Superior temporal gyrus (tissue), 1 donor: ENCODE measurements around the gene TRAF2.

Experiments used
- DNase-seq: peaks from one replicate; pipeline ENCODE4 v3.0.0-alpha.2; 2016; ENCODE audit errors: extremely low spot score

Gene TRAF2

DNA sequence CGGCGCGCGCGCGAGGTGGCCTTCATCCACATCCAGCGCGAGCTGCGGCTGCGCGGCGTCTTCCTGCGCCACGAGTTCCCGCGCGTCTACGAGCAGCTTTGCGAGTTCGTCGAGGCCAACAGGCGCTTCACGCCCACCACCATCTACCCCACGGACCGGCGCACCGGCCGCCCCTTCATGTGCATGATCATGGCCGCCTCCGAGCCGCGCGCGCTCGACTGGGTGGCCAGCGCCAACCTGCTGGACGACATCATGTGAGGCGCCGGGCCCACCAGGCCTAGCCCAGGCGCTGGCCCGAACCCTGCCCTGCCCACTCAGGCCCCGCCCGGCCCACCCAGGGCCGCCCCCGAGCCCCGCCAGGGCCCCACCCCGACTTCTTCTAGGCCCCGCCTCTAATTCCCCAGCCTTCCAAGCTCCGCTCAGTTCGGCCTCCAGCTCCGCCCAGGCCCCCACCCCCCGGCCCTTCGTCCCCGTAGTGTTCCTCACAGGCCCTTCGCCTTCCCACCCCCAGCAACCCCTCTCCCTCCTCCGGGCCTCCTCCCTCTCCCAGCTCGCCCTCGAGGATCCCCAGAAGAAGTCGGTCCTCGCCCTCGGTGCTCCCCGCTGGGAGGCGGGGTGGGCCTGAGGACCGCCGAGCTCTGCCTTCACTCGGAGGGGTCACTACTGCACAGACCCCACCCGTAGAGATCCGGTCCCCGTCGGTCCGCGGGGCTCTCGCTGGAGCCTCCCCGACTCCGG lies 39.1 kb upstream of the TRAF2 start:
- DNase-seq: no peak

DNA sequence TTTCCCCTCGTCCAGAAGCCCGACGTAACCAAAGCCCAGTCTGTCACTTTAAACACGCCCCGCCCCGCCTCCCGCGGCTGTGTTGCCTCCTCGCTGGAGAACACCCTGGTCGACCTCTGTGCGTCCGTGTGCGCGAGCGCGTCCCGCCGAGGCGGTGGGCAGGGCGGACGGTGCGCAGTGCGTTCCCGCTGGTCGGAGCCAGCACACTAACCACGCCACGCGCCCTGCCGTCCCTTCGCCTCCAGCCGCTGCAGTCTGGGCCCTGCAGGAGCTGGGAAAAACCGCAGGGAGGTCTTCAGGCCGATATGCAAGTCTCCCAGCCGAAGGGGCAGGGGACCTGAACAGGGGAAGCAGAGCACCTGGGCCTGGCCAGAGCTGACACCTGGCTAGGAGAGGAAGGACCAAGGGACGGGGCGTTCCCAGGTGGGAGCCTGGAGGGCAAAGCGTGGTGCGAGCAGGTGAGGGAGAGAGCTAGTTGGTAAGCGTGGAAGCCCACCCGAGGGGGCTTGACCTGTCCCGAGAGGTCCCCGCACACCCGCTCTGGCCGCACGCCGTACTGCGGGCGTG lies 38.4 kb upstream of the TRAF2 start:
- no peak for DNase-seq

DNA sequence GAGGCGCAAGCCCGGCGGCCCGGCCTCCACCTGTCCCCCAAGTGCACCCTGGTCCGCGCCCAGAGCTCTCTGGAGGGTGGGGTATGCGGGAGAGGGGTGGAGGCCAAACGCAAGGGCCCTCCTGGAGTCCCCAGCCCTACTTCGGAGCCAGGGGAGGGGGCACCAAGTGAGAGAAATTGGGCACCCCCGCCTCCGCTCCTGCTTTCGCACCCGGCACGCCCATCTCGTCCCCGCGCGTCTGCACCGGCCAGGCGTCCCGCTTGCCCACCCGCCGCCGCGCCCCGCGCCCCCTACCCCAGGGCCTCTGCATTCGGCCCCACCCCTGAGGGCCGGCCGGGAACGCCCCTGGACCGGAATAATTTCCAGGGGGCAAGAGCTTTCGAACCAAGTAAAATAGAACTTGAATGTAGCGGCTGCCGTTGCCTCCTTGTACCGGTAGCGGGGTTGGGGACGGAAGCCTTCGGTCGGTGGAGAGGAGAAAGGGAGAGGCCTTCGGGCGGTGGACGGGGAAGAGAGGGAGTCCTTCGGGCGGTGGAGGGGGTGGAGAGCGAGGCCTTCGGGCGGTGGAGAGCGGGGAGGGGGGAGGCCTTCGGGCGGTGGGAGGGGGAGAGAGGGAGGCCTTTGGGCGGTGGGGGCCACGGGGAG lies 37.8 kb upstream of the TRAF2 start:
- peak; percentile 21 for DNase-seq

DNA sequence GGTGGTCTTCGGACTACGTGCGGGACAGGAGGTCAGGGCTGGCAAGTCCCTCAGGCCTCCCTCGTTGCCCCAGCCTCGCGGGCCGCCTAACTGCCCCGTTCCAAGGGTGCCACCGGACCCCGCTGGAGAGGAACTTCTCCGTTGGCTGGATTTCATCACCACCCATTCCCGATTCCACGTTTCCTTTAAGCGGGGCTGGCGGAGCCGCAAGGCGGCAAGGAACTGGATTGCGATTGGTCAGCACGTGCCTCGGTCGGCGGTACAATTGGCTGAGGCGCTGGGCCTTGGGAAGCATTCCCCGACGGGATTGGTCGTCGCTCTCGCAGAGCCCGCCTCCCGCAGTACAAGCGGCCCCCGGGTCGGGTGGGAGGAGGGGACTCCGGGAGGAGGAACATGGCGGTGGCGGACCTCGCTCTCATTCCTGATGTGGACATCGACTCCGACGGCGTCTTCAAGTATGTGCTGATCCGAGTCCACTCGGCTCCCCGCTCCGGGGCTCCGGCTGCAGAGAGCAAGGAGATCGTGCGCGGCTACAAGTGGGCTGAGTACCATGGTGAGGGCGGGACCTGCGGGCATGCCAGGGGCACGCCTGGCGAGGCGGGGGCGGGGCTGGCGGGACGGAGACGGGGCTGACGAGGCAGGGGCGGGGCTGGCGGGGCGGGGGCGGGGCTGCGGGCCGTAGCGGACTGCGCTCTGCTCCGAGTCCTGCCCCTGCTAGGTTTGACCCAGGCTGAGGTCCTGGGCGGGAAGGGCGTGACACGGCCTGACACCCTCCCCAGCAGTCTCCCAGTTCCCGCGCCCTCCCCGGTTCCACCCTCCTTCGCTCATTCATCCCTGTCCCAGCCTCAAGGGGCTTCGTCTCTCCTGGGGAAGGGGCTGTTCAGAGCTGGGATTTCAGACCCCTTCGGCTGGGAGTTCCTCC lies 37.0 kb upstream of the TRAF2 start, which contains the start of gene PHPT1:
Gene PHPT1, plus strand, starts transcription at position 372 of the 922 bp plus-strand sequence. Its CDS starts 22 bp downstream, at position 394.
- peak; percentile 99 for DNase-seq

DNA sequence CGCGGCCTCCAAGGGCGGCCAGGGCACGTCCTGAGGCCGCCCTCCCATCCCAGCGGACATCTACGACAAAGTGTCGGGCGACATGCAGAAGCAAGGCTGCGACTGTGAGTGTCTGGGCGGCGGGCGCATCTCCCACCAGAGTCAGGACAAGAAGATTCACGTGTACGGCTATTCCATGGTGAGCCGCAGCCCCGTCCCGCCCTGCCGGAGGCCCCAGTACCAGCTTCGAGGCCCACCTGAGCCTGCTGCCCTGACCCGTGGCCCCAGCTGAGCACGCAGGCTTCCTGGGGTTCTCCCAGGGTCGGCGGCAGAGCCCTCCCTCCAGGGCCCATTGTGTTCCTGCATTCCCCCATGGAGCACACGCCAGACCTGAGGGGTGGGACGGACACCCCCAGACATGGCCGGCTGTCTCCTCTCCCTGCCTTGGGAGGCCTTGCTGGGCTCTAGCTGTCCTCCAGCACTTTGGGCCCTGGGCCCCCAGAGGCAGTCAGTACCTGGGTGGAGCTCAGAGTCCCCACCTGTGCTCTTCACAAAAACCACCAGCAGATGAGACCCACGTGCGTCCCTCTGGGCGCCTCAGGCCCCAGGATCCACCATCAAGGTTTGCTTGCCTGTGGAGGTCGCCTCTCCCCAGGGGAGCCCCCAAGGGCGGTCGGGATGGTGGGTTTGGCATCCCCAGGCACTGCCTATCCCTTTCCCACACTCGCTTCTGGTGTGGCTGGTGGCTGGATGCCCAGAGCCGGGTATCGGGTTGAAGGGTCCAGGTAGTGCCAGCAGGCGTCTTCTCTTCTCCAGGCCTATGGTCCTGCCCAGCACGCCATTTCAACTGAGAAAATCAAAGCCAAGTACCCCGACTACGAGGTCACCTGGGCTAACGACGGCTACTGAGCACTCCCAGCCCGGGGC lies 36.1 kb upstream of the TRAF2 start:
- no peak for DNase-seq

DNA sequence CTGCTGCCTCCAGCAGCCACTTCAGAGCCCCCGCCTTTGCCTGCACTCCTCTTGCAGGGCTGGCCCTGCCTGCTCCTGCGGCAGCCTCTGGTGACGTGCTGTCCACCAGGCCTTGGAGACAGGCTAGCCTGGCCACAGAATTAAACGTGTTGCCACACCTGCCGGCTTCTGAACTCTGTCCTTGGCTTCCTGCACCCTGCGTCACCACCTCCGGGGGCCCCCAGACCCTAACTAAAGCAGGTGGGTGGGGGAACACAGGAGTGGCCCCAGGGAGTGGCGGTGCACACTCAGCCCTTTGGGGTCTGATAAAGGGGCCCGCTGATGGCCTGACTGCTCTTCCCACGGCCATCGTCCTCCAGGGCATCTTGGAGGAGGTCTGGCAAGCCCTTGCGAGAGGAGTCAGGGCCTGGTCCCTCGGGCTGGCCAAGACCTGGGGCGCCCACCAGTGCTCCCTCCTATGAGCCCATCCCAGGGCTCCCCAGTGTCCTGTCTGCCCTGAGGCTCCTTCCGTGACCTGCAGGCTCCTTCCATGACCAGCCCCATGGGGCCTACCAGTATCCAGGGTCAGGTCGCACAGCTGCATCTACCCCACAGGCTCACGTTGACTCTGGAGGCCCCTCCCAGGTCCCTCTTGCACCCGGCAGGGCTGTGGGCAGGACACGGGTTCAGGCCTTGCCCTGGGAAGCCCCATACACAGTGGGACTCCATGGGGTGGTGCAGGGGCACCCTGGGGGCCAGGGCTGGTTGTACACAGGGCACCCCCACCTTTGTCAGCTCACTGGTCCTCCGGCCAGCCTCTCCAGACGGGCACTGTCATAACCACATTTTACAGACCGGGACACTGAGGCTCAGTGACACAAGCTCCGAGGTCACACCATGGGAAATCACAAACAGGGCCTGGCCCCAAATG lies 35.2 kb upstream of the TRAF2 start:
- no peak for DNase-seq

DNA sequence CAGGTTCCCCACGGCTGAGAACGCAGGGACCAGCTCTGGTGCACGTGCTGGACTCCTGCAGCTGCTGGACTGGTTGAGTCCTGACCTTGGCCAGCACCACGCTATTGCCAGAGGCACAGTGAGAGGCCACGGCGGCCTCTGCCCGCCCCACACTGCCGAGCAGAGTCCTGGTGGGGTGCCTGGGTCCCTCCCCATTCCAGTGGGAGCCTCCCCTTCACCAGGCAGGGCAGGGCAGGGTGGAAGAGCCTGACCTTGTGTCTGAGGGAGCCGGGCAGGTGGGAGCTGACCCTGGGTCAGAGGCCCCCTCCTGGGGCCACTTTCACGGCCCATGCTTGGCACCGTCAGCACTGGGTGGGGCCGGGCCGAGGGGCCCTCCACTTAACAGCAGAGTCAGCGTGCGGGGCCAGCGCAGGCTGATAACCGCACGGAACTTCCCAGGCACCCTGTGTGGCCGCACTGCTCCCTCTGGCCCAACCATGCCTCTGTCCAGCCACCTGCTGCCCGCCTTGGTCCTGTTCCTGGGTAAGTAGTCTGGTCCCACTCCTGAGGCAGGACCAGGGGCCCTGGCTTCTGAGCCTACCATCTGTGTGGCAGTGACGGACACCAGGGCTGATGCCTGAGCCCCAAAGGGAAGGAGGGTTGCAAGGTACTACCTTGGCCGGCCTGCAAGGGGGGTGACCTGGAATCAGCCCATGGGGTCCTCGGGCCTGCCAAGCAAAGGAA lies 34.2 kb upstream of the TRAF2 start, which contains the start of gene MAMDC4:
Gene MAMDC4, plus strand, starts transcription at position 406 of the 723 bp plus-strand sequence. Its CDS starts 71 bp downstream, at position 477.
- DNase-seq: no peak

DNA sequence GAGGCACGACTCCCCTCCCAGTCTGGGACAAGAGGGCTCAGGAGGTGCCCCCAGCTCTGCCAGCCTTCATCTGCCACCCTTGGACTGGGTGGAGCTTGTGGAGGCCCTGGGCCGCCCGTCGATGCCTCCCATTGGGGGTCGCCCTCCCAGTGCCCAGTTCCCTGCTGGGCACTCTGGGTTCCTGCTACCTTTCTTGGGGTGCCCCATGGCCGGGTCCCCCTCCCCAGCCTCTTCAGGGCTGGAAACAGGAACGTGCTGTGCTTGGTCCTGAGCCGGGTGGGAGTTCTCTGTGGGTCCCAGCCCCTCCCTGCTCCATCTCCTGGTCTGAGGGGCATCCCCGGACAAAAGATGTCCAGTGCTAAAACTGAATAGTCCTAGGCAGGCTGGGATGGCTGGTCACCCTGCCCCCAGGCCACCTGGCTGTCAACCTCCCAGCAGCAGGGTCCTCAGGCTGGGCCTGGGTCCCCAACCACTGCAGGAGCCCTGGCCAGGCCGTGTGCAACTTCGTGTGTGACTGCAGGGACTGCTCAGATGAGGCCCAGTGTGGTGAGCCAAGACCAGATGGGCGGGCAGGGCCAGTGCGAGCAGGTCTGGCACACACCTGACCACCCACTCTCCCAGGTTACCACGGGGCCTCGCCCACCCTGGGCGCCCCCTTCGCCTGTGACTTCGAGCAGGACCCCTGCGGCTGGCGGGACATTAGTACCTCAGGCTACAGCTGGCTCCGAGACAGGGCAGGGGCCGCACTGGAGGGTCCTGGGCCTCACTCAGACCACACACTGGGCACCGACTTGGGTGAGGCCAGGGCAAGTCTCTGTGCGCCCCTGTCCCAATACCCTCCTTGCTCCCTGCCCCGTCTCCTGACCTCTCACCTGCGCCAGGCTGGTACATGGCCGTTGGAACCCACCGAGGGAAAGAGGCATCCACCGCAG lies 33.4 kb upstream of the TRAF2 start:
- no peak for DNase-seq

DNA sequence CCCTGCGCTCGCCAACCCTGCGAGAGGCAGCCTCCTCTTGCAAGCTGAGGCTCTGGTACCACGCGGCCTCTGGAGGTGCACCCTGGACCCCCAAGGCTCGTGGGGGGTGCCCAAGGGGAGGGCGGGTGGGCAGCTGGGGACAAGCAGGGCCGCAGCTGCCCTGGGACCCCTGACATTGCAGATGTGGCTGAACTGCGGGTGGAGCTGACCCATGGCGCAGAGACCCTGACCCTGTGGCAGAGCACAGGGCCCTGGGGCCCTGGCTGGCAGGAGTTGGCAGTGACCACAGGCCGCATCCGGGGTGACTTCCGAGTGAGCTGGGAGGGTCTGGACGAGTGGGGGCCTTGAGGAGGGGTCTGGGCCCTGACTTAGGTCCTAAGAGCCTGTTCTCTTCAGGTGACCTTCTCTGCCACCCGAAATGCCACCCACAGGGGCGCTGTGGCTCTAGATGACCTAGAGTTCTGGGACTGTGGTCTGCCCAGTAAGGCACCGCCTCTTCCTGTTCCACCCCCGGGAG lies 32.7 kb upstream of the TRAF2 start:
- DNase-seq: no peak

DNA sequence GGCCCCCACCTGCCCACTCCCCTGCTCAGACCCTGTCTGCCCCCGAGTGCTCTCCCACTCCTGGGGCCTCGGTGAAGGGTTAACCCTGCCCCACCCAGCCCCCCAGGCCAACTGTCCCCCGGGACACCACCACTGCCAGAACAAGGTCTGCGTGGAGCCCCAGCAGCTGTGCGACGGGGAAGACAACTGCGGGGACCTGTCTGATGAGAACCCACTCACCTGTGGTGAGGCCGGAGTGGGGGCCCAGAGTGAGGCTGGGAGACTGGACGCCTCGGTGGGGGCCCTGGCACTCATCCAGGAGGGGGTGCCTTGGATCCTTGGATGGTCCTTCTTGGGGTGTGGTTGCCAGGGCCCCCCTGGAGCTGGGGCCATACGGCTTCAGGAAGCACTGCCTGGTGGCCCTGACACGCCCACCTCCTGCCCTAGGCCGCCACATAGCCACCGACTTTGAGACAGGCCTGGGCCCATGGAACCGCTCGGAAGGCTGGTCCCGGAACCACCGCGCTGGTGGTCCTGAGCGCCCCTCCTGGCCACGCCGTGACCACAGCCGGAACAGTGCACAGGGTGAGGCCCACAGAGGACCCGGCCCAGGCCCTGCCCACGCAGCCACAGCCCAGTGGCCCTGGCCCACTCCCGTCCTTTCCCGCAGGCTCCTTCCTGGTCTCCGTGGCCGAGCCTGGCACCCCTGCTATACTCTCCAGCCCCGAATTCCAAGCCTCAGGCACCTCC lies 32.0 kb upstream of the TRAF2 start:
- no peak for DNase-seq

DNA sequence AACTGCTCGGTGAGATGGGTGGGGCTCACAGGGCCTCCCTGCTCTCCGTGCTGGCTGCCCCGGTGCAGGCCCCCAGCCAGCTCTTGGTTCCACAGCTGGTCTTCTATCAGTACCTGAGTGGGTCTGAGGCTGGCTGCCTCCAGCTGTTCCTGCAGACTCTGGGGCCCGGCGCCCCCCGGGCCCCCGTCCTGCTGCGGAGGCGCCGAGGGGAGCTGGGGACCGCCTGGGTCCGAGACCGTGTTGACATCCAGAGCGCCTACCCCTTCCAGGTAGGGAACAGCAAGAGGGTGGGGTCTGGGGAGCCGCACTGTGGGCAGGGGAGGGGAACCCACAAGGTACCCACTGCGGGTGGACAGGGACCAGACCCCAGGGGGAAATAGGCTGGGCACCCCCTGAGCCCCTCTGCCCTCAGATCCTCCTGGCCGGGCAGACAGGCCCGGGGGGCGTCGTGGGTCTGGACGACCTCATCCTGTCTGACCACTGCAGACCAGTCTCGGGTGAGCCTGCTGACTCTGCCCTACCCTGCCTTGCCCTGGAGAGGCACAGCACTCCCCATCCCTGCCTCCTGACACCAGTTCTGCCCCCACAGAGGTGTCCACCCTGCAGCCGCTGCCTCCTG lies 31.4 kb upstream of the TRAF2 start:
- DNase-seq: no peak

DNA sequence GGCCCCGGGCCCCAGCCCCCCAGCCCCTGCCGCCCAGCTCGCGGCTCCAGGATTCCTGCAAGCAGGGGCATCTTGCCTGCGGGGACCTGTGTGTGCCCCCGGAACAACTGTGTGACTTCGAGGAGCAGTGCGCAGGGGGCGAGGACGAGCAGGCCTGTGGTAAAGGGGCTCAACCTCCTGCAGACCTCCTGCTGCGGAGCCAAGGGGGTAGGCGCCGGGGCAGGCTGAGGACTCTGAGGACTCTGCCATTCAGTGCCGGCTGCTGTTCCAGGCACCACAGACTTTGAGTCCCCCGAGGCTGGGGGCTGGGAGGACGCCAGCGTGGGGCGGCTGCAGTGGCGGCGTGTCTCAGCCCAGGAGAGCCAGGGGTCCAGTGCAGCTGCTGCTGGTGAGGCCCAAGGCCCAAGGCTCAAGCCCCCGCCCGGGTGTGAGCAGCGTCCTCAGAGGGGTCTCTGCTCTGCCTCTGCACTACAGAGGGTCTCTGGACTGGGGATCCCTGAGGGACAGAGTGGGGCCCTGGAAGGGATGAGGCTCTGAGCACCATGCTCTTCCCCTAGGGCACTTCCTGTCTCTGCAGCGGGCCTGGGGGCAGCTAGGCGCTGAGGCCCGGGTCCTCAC lies 30.7 kb upstream of the TRAF2 start:
- DNase-seq: no peak

DNA sequence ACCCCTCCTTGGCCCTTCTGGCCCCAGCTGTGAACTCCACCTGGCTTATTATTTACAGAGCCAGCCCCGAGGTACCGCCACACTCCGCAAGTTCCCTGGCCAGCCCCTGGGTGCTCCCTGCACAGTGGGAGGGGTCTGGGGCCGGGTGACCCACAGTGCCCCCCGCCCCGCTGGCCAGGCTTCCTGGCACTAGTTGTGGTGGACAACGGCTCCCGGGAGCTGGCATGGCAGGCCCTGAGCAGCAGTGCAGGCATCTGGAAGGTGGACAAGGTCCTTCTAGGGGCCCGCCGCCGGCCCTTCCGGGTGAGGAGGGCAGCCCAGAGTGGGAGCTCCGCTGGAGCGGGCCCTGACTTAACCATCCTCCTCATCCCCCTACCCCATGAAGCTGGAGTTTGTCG lies 30.2 kb upstream of the TRAF2 start:
- DNase-seq: no peak

DNA sequence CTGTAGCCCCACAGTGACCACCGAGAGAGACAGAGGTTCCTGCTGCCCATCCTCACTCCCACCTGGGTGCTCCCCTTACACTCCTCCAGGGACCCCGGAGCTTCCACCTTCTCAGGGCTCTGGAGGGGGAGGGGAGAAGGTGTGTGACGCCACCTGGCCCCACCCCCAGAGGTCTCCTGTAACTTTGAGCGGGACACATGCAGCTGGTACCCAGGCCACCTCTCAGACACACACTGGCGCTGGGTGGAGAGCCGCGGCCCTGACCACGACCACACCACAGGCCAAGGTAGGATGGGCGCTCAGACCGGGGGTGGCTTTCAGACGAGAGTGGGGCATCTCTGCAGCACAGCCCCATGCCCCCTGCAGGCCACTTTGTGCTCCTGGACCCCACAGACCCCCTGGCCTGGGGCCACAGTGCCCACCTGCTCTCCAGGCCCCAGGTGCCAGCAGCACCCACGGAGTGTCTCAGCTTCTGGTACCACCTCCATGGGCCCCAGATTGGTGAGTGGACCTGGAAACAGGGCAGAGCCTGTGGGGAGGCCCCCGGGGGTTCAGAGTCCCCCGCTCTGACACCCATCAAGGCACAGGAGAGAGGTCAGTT lies 29.7 kb upstream of the TRAF2 start:
- no peak for DNase-seq

DNA sequence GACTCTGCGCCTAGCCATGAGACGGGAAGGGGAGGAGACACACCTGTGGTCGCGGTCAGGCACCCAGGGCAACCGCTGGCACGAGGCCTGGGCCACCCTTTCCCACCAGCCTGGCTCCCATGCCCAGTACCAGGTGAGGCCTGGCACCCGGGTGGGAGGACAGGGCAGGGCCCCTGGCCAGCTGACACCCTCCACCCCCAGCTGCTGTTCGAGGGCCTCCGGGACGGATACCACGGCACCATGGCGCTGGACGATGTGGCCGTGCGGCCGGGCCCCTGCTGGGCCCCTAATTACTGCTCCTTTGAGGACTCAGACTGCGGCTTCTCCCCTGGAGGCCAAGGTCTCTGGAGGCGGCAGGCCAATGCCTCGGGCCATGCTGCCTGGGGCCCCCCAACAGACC lies 29.1 kb upstream of the TRAF2 start:
- DNase-seq: no peak
